GM18870 (cell line): Measurements from ENCODE around the gene THADA.

ENCODE experiments used
- ATAC-seq: cut with Tn5 transposase; IDR thresholded peaks from one replicate; pipeline ENCODE4 v1.9.1; 2021; ENCODE audit warnings: moderate library complexity; ENCODE audit not compliant: unreplicated experiment

Gene THADA

DNA sequence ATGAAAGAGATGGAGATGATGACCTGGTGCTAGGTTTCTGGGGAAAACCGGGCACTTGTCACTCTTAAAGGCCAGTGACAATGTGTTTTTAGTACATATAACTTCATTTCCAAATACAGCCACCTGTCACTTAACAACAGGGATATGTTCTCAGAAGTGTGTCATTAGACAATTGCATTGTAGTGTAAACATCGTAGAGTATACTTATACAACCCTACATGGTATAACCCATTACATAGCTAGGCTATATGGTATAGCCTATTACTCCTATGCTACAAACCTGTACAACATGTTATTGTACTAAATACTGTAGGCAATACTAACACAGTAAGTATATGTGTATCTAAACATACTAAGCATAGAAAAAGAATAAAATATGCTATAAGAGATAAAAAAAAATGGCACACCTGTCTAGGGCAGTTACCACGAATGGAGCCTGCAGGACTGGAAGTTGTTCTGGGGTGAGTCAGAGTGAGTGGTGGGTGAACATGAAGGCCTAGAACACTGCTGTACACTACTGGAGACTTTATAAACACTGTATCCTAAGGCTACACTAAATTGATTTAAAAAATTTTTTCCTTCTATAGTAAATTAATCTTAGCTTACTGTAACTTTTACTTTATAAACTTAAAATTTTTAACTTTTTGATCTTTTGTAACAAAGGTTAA lies 123.2 kb downstream of the THADA start:
- no peak for ATAC-seq

GRCh38 chr2:43469713-43470112 lies 126.1 kb downstream of the THADA start:
- ATAC-seq = no peak

- no peak for ATAC-seq
These were observed 126.7 kb downstream of the THADA start for GRCh38 chr2:43469094-43469493.

- no peak for ATAC-seq
These were observed 127.9 kb downstream of the THADA start for GRCh38 chr2:43467891-43468290.

DNA sequence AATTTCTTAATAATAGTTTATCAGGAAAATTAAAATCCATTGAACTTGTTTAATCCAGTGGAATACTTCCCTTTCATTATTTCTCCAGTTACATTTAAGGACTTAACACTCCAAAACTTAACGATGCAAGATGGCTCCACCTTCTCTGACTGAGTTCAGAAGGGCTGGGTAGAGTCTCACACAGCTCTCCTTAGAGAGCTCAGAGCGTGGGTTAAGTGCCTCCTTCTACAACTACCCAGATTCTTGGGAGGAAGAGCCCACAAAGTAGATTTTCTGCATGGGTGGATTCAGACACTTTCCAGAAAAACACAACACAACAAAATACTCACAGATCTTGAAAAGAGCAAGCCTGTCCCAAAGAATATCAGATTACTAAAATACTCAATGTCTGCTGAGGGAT lies 130.6 kb downstream of the THADA start:
- no peak for ATAC-seq

DNA sequence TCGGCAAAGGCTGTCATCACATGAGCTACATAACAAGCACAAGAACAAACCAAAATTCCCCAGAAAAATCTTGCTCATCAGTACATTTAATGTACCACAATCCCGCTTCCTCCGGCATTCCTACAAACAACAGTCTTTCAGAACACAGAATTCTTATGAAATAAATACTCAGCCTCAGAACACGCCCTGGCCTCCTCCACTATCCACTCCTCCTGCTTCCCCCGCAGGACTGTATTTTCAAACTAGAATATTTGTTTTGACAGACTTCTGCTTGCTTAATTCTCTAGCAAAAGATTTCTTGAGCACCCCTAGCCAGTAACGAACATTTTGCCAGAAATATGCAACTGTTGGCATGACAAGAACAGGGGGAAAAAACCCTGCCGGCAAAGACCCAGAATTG lies 131.2 kb downstream of the THADA start:
- ATAC-seq = no peak

- no peak for ATAC-seq
These were observed 132.8 kb downstream of the THADA start for GRCh38 chr2:43462866-43463641.

DNA sequence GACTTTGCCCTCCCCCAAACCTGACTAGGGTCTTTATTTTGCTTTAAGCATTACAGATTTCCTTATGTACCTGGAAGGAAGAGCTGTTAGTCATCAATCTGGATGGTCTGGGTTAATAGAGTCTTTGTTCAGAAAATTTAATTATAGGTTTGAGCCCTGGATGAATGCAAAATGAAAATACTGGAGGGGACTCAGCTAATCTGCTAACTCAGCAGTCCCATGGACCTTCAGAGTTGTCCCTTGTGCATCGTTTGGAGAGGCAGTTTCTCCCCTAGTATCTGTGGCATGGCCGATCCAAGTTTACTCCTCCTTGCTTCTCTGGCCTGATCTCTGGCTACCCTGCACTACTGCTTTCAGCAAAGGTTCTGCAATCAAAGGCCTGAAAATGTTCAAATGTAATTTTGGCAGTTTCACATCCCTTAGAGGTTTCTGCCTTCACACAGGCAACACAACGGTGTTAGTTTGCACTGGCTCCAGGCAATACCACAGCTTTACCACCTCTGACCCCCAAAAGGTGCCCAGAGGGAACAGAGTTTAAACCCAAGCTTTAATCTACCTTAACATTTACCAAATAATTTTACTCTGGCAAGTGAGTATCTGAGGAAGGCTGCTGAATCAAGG lies 134.3 kb downstream of the THADA start:
- peak; percentile 81 for ATAC-seq

DNA sequence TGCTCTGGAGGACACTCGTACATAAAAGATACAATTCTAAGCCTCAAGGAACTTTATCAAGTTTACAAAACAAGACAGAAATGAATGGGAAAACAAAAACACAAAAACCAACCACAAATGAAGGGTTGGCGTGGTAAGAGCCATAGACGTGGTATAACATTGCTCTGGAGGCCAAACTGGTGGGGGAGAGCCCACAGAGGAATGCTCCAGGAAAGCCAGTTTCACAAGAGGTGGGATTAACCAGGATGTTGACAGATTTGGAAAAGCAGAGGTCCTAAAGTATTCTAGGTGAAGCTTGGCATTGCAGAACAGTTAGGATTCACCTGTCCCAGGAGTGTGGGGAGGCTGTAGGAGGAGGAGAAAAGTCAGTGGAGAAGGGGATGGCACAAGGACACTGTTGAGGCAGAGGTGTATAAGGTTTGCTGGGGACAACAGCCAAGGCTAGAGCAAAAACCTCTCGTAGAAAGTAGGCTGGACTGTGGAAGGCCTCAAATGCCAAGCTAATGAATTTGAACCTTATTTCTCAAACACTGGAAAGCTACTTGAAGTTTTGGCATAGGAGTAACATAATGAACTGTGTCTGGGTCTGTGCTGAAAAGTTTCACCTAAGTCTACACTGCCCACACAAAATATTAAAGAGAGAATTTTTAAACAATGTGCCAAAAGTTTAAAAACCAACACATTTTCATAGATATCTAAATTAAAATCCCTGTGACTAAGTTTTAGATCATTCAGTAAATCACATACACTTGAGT lies 135.1 kb downstream of the THADA start:
- no peak for ATAC-seq

GRCh38 chr2:43460174-43460546 lies 135.7 kb downstream of the THADA start:
- ATAC-seq = no peak

DNA sequence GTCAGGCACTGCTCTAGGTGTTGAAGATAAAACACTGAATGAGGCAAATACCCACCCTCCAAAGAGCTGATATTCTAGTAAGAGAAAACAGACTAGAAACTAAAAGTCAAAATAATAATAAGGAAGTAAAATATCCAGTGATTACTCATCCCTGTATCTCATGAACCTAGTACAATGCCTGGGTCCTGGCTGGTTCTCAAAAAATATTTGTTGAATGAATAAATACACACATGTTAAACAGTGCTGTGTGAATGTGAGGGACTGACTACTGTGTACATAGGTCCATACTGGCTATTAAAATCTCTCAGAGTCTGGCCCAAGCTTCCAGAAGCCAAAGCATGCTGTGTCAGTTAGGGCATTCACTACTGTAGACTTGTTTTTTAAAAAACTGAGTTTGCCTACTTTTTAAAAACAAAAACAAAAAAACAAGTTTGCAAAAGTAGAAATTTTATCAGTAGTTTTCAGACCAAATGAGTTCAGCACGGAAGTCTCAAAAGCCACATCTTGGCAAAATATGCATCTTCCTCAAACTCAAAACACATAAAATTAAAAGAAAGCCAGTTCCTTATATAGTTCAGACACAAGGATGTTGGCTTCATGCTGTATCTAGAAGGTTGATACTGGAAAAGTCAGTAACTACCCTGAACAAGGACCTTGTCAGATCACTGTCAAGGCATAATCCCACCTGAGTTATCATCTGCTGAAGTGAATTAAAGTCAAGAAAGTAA lies 136.2 kb downstream of the THADA start:
- ATAC-seq = no peak

DNA sequence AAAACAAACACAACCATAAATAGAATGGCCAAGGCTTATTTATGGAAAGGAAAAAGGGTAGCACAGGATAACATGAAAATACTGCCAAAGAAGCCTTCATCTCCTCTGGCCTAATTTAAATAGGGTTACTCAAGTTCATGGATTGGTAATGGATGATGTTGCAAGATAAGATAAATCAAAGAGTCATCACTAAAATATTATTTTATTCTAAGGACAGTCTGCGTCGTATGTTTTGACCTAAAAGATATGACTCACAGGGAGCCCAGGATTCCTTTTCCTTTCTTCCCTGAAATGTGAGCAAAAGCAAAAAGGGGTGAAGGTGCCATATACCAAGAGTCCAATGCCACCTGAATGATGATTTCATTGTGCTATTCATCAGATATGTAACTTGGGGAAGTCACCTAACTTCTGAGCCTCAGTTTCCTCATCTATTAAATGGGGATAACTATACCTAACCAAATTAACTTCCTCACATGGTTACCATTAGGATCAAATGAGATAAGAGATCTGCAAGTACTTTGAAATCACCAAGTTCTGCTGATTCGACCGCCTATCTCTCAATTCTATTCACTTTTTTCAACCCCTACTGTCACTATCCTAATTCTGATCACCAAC lies 137.7 kb downstream of the THADA start:
- ATAC-seq = no peak

- peak; percentile 42 for ATAC-seq
These were observed 139.9 kb downstream of the THADA start for GRCh38 chr2:43455731-43456642.

- ATAC-seq = no peak
These were observed 140.5 kb downstream of the THADA start for GRCh38 chr2:43455296-43455695.

- ATAC-seq = no peak
These were observed 141.0 kb downstream of the THADA start for GRCh38 chr2:43454791-43455190.

DNA sequence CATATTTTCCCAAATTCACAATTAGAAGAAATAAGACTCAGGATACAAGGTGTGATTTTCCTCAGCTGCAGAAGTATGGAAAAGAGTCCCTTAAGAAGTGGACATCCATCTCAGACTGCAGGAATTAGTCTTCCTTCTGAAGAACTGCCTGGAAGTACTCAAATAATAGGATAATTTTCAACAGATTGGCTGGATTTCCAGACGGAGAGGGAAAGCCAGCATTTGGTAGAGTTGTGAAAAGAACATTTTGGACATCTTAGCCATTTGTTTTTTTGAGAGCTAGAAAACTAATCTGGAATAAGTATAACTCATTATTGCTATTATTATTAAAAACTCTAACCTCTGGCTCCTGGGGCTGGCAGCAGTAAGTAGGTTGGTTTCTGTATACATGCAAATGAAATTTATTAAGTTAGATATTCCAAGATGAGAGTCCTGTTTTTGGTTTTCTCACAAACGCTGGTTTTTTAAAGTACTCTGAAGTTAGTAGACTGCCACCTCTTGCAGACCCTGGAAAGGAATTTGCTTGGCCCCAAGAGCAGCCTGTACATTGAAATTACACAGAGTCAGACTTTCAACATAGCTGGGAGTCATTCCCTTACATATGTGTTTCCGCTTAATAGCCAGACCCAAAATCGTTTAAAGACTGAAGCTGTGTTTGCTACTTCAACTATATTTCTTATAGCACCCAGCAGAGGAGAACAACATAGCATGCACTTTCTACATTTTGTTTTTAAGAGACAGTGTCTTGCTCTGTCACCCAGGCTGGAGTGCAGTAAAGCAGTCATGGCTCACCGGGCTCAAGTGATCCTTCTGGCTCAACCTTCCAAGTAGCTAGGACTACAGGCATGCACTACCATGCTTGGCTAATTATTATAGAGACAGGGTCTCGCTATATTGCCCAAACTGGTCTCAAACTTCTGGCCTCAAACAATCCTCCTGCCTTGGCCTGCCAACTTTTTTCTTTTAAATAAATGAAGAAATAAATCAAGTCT lies 142.4 kb downstream of the THADA start:
- no peak for ATAC-seq

- ATAC-seq = no peak
These were observed 143.5 kb downstream of the THADA start for GRCh38 chr2:43452318-43452731.

DNA sequence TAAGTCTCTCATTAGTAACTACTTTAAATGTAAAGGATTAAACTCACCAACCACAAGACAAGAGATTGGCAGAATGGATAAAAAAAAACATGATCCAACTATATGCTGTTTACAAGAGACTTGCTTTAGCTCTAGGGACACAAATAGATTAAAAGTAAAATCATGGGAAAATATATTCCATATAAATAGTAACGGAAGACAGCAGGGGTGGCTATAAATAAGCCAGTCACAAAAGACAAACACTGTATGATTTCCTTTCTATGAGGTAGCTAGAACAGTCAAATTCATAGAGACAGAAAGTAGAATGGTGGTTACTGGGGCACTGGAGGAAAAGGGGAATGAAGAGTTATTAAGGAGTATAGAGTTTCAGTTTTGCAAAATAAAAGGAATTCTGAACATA lies 145.2 kb downstream of the THADA start:
- no peak for ATAC-seq
